Superior temporal gyrus (tissue), 1 donor: ENCODE measurements around the gene POU2AF2.
"Not testable (repeated sequence)": the region's sequence is repeated elsewhere in the genome, so short reads cannot be mapped to it uniquely, and the experiment has no call there.

Source experiments
- DNase-seq: peaks from one replicate; pipeline ENCODE4 v3.0.0-alpha.2; 2016; ENCODE audit errors: extremely low spot score

Gene POU2AF2

GRCh38 chr11:111259896-111260295 lies 14.4 kb downstream of the POU2AF2 start:
- DNase-seq: no peak

GRCh38 chr11:111260811-111261210 lies 15.3 kb downstream of the POU2AF2 start:
- DNase-seq: no peak

- no peak for DNase-seq
Observed at GRCh38 chr11:111264646-111265045, 19.1 kb downstream of the POU2AF2 start.

GRCh38 chr11:111265421-111265820 lies 19.9 kb downstream of the POU2AF2 start:
- no peak for DNase-seq

- not testable (repeated sequence) for DNase-seq
Observed at GRCh38 chr11:111268303-111268702, 22.8 kb downstream of the POU2AF2 start.

- peak; percentile 84 for DNase-seq
Observed at GRCh38 chr11:111269146-111269868, 23.8 kb downstream of the POU2AF2 start.

- DNase-seq: no peak
Observed at GRCh38 chr11:111272420-111272819, 26.9 kb downstream of the POU2AF2 start.

- DNase-seq: no peak
Observed at GRCh38 chr11:111282562-111283075, 37.1 kb downstream of the POU2AF2 start.

- DNase-seq: no peak
Observed at GRCh38 chr11:111283945-111284481, 38.5 kb downstream of the POU2AF2 start.

GRCh38 chr11:111285189-111286091 lies 39.9 kb downstream of the POU2AF2 start:
- DNase-seq: no peak

GRCh38 chr11:111291764-111292163 lies 46.2 kb downstream of the POU2AF2 start:
- no peak for DNase-seq

- not testable (repeated sequence) for DNase-seq
Observed at GRCh38 chr11:111292408-111292807, 46.9 kb downstream of the POU2AF2 start.

- DNase-seq: no peak
Observed at GRCh38 chr11:111296196-111296595, 50.7 kb downstream of the POU2AF2 start.

- DNase-seq: no peak
Observed at GRCh38 chr11:111297696-111298095, 52.2 kb downstream of the POU2AF2 start.

- no peak for DNase-seq
Observed at GRCh38 chr11:111298413-111299100, 53.0 kb downstream of the POU2AF2 start, which contains the start of gene POU2AF3. POU2AF3 (plus strand) TSS chr11:111298546; CDS start chr11:111298582, 36 bp downstream.

GRCh38 chr11:111299101-111300026 lies 53.8 kb downstream of the POU2AF2 start:
- peak; percentile 48 for DNase-seq

GRCh38 chr11:111300569-111300968 lies 55.0 kb downstream of the POU2AF2 start:
- DNase-seq: no peak

- DNase-seq: peak; percentile 11
Observed at GRCh38 chr11:111301004-111301841, 55.7 kb downstream of the POU2AF2 start.

GRCh38 chr11:111301842-111302118 lies 56.3 kb downstream of the POU2AF2 start:
- no peak for DNase-seq

GRCh38 chr11:111302298-111302697 lies 56.8 kb downstream of the POU2AF2 start:
- no peak for DNase-seq
